PC-3 (cell line): Measurements from ENCODE around the gene RPS6KC1. TPM values are rescaled to one million over a fixed set of nuclear protein-coding genes. Genes with fewer than 3 reads are reported as not detected.
"Not testable (repeated sequence)": the region's sequence is repeated elsewhere in the genome, so short reads cannot be mapped to it uniquely, and the experiment has no call there.

Experiments
- ATAC-seq: fragments of 200-7000 bp; cut with Tn5 transposase; 2 replicates; pipeline ENCODE4 v1.9.1; 2020; ENCODE audit warnings: mild to moderate bottlenecking, moderate library complexity
- BruUV-seq: library from RNA; stranded (reverse); fragments of 400-500 nt; replicated peaks from 2 replicates; lab custom pipeline; 2021; lab: Mats Ljungman, UMichigan
- CTCF ChIA-PET: fragments of 300-600 bp; sonication (Branson Sonifier 250); formaldehyde crosslinking; loops from one replicate; lab custom pipeline; 2022; ENCODE audit warnings: antibody characterized with exemption; lab: Charles Lee
- POLR2A ChIA-PET: fragments of 300-600 bp; sonication (Branson Sonifier 250); formaldehyde crosslinking; loops from one replicate; lab custom pipeline; 2022; ENCODE audit warnings: antibody characterized with exemption; ENCODE audit not compliant: unreplicated experiment; lab: Charles Lee
- DNase-seq: peaks from one replicate; pipeline ENCODE4 v3.0.0-alpha.2; 2015
- H2AFZ ChIP-seq: fragments of 300-600 bp; sonication (generic); 2 replicates; pipeline ENCODE4 v1.6.0; 2016; ENCODE audit warnings: antibody characterized with exemption, low read length
- H3F3A ChIP-seq: fragments of 300-600 bp; sonication (generic); one replicate; pipeline ENCODE4 v1.6.0; 2017; ENCODE audit warnings: antibody characterized with exemption, low read length, control low read depth, mild to moderate bottlenecking; ENCODE audit not compliant: unreplicated experiment
- H3K27ac ChIP-seq: fragments of 300-600 bp; sonication (generic); 2 replicates; pipeline ENCODE4 v1.5.1; 2016; ENCODE audit warnings: mild to moderate bottlenecking, low read length
- H3K27me3 ChIP-seq: fragments of 300-600 bp; sonication (generic); 2 replicates; pipeline ENCODE4 v1.6.1; 2016; ENCODE audit warnings: low read length, mixed read lengths
- H3K36me3 ChIP-seq: fragments of 300-600 bp; sonication (generic); 2 replicates; pipeline ENCODE4 v1.6.1; 2016; ENCODE audit warnings: low read depth, mixed run types, low read length, mixed read lengths
- H3K4me1 ChIP-seq: fragments of 300-600 bp; sonication (generic); 2 replicates; pipeline ENCODE4 v1.5.1; 2016; ENCODE audit warnings: low read length; ENCODE audit not compliant: insufficient read depth
- H3K4me2 ChIP-seq: fragments of 300-600 bp; sonication (generic); 2 replicates; pipeline ENCODE4 v1.6.0; 2016; ENCODE audit warnings: low read length
- H3K4me3 ChIP-seq: fragments of 300-600 bp; sonication (generic); 2 replicates; pipeline ENCODE4 v1.5.1; 2016; ENCODE audit warnings: mild to moderate bottlenecking, low read length, mixed read lengths
- H3K79me2 ChIP-seq: fragments of 300-600 bp; sonication (generic); 2 replicates; pipeline ENCODE4 v1.6.1; 2017; ENCODE audit warnings: low read length, mixed read lengths
- H3K9ac ChIP-seq: fragments of 300-600 bp; sonication (generic); 2 replicates; pipeline ENCODE4 v1.6.0; 2016; ENCODE audit warnings: mild to moderate bottlenecking, low read length
- H3K9me2 ChIP-seq: fragments of 300-600 bp; sonication (generic); replicated peaks from 2 replicates; pipeline ENCODE4 v1.6.1; 2016; ENCODE audit warnings: mixed run types, low read length, mixed read lengths
- H3K9me3 ChIP-seq: fragments of 300-600 bp; sonication (generic); 2 replicates; pipeline ENCODE4 v1.6.1; 2016; ENCODE audit warnings: low read length, mixed read lengths
- H4K20me1 ChIP-seq: fragments of 300-600 bp; sonication (generic); 2 replicates; pipeline ENCODE4 v1.6.1; 2016; ENCODE audit warnings: low read length, mixed read lengths
- EZH2 ChIP-seq: fragments of 300-600 bp; sonication (generic); IDR thresholded peaks from one replicate; pipeline ENCODE4 v1.6.1; 2017; ENCODE audit warnings: antibody characterized with exemption, mild to moderate bottlenecking, low read length; ENCODE audit not compliant: unreplicated experiment
- EZH2phosphoT487 ChIP-seq: fragments of 300-600 bp; sonication (generic); IDR thresholded peaks from 2 replicates; pipeline ENCODE4 v1.6.1; 2018; ENCODE audit warnings: mild to moderate bottlenecking, antibody characterized with exemption, low read length, borderline replicate concordance
- intact Hi-C: fragments of 100-400 bp; cut with micrococcal nuclease; formaldehyde crosslinking; loops from 2 replicates; pipeline ENCODE4 v1.9.0; 2023
- total RNA-seq: library from RNA; depleted of rRNA; stranded (reverse); fragments of >200 nt; gene quantifications from 2 replicates; pipeline ENCODE4 v1.2.3, GENCODE V29; 2014
- TF ChIP-seq, protein P1 (sequence below): fragments of 300-600 bp; sonication (generic); conservative IDR thresholded peaks from 2 replicates; pipeline ENCODE4 v1.5.1; 2017; ENCODE audit warnings: antibody characterized with exemption, low read depth, mild to moderate bottlenecking, low read length

Gene RPS6KC1
- total RNA-seq, 1 experiment from 2014 or later, result 21.1 TPM

DNA sequence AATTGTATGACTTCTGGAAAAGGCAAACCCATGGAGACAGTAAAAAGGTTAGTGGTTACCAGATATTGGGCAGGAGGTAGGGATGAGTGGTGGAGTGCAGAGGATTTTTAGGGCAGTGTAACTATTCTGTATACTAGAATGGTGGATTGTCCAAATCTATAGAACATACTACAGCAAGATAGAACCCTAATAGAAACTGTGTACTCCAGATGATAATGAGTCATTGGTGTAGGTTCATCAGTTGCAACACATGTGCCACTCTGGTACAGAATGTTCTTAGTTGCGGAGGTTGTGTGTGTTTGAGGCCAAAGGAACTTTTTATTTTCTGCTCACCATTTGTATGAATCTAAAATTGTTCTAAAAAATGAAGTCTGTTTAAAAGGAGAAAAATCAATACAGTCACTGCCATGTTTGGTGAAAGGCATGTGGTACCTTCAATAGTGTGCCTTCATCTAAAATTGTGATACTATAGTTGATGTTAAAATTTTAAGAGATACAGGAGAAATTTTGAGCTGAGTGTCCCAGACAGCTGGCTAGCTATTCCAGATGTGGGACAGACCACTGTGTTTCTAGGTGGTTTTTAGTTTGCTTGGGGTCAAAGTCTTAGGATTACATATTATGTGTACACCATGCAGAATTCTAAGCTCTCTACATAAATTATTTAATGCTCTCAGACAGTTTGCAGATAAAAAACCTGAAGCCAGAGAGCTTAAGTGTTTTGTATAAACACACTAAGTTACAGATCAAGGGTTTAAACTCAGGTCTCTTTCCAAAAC lies 150.5 kb downstream of the RPS6KC1 start:
- BruUV-seq, result no TSS peak
- CTCF ChIA-PET, result interaction anchor here (0.5 kb wide), 1 partner anchor 435 kb away, joined by 3 read pairs; no protein-coding TSS in a partner anchor

DNA sequence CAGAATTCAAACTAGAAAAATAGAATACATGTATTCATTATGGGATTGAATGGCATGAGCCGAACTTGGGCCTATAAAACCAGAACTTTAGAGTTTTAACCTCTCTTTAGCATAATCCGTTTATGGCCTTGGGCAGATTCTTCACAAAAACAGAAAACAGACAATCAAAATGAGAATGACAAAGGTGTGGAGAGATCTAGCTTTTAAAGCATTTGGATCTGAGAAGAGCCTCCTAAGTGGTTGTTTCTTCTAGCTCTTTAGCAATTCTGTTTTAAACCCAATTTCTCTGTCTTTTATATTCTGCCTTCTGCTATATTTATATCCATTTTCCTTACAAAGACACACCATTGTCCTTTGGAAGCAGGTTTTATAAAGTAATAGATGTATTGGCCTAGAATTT lies 160.2 kb downstream of the RPS6KC1 start:
- Histone ChIP-seq H3K27ac (no peak overlapping the region), H3K4me1 (no peaks in the 10 kb centered on the region), H3F3A (no peaks in the 10 kb centered on the region), H2AFZ (no peak overlapping the region), H4K20me1 (no peaks in the 10 kb centered on the region), H3K27me3 (no peaks in the 10 kb centered on the region), H3K4me2 (no peak overlapping the region), H3K9me3 (no peaks in the 10 kb centered on the region), H3K79me2 (no peaks in the 10 kb centered on the region), H3K9ac (no peak overlapping the region), H3K9me2 (no peaks in the 10 kb centered on the region), H3K36me3 (peaks cover 5% of the 10 kb centered on the region; the same call in 1 of the 2 replicates), H3K4me3 (no peak overlapping the region)
- intact Hi-C loops, result no loop called here
- TF ChIP-seq EZH2phosphoT487, result no peak
- peak; percentile 22; the same call in 1 of the 2 replicates for ATAC-seq
- ChIA-PET POLR2A (no interaction called here), CTCF (no interaction called here)
- BruUV-seq, result no TSS peak
- DNase-seq, result no peak

More for the DNA sequence above, 150.5 kb downstream of the RPS6KC1 start:
- Histone ChIP-seq H3K36me3 (no peaks in the 10 kb centered on the region; the same call in 1 of the 2 replicates), H2AFZ (no peak overlapping the region), H3K9me2 (no peaks in the 10 kb centered on the region), H3K4me3 (no peak overlapping the region), H3K27ac (no peak overlapping the region), H3F3A (no peaks in the 10 kb centered on the region), H3K9ac (no peak overlapping the region), H3K4me1 (no peaks in the 10 kb centered on the region), H3K9me3 (no peaks in the 10 kb centered on the region), H3K27me3 (no peaks in the 10 kb centered on the region), H3K79me2 (no peaks in the 10 kb centered on the region), H3K4me2 (no peak overlapping the region), H4K20me1 (no peaks in the 10 kb centered on the region)
- intact Hi-C loops, result no loop called here
- POLR2A ChIA-PET, result no interaction called here
- TF ChIP-seq, protein P1, sequence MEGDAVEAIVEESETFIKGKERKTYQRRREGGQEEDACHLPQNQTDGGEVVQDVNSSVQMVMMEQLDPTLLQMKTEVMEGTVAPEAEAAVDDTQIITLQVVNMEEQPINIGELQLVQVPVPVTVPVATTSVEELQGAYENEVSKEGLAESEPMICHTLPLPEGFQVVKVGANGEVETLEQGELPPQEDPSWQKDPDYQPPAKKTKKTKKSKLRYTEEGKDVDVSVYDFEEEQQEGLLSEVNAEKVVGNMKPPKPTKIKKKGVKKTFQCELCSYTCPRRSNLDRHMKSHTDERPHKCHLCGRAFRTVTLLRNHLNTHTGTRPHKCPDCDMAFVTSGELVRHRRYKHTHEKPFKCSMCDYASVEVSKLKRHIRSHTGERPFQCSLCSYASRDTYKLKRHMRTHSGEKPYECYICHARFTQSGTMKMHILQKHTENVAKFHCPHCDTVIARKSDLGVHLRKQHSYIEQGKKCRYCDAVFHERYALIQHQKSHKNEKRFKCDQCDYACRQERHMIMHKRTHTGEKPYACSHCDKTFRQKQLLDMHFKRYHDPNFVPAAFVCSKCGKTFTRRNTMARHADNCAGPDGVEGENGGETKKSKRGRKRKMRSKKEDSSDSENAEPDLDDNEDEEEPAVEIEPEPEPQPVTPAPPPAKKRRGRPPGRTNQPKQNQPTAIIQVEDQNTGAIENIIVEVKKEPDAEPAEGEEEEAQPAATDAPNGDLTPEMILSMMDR, result no peak
- TF ChIP-seq EZH2, result no peak
- no peak for TF ChIP-seq EZH2phosphoT487
- DNase-seq (no peak), ATAC-seq (no peak)

DNA sequence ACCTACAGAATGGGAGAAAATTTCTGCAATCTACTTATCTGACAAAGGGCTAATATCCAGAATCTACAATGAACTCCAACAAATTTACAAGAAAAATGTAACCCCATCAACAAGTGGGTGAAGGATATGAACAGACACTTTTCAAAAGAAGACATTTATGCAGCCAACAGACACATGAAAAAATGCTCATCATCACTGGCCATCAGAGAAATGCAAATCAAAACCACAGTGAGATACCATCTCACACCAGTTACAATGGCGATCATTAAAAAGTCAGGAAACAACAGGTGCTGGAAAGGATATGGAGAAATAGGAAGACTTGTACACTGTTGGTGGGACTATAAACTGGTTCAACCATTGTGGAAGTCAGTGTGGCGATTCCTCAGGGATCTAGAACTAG lies 168.0 kb downstream of the RPS6KC1 start:
- H3K4me1 ChIP-seq, DNase-seq, H3K4me2 ChIP-seq, BruUV-seq, CTCF ChIA-PET, H3K27me3 ChIP-seq, H3K79me2 ChIP-seq, H3K9me2 ChIP-seq, H2AFZ ChIP-seq, POLR2A ChIA-PET, H3K9ac ChIP-seq, H3K9me3 ChIP-seq, intact Hi-C loops, H3K4me3 ChIP-seq, H4K20me1 ChIP-seq, H3K36me3 ChIP-seq, H3F3A ChIP-seq, ATAC-seq, H3K27ac ChIP-seq: not testable (repeated sequence)
